Measurements from ENCODE around the gene SMURF1. TPM values are rescaled to one million over a fixed set of nuclear protein-coding genes. Genes with fewer than 3 reads are reported as not detected.

The SMURF1 gene
- 10 to 100 TPM; 17.8 to 23.4 (median 21.3) TPM for total RNA-seq (2021; fragmentation: NEBNext Ultra II Directional; extraction: Animal tissue kit (Norgen Biotek cat#: 25700))
- long read RNA-seq, partial matches to known transcripts, result 1 of 4 reads
- long read RNA-seq, other reads (novel, unspliced or antisense), result 3 of 4 reads

GRCh38 chr7:99143853-99144672, at the start of gene SMURF1:
Gene SMURF1, minus strand, starts transcription at chr7:99144108. Its CDS starts 328 bp downstream, at chr7:99143780.
- Mint-ChIP-seq H3K27ac (peak within 1 kb of the TSS; percentile 74), H3K9me3 (no peaks in the 10 kb centered on the region), H3K4me3 (peak within 1 kb of the TSS; percentile 97), H3K4me1 (ENCODE audit: low read depth) (peaks cover 37% of the 10 kb centered on the region), H3K27me3 (ENCODE audit: insufficient read depth) (peaks cover 3% of the 10 kb centered on the region), H3K36me3 (ENCODE audit: low read depth) (peaks cover 18% of the 10 kb centered on the region)
- DNase-seq, result peak; percentile 21
- TF ChIP-seq CTCF (IDR thresholded peaks at IDR 0.05), result no peak

GRCh38 chr7:99191869-99192596, 48.1 kb upstream of the SMURF1 start:
- TF ChIP-seq CTCF (IDR thresholded peaks at IDR 0.05), result no peak

GRCh38 chr7:99190359-99191009, 46.6 kb upstream of the SMURF1 start:
- Mint-ChIP-seq H3K27ac (no peak overlapping the region), H3K36me3 (ENCODE audit: low read depth) (no peaks in the 10 kb centered on the region), H3K27me3 (ENCODE audit: insufficient read depth) (peaks cover 9% of the 10 kb centered on the region), H3K9me3 (no peaks in the 10 kb centered on the region), H3K4me3 (no peak overlapping the region), H3K4me1 (ENCODE audit: low read depth) (peaks cover 11% of the 10 kb centered on the region)
- no peak for DNase-seq
- TF ChIP-seq CTCF (IDR thresholded peaks at IDR 0.05), result no peak

More at GRCh38 chr7:99191869-99192596, 48.1 kb upstream of the SMURF1 start:
- H3K27ac Mint-ChIP-seq, result no peak overlapping the region
- 0 out of 2 replicates have a peak, but pooled peaks cover 1% of the 10 kb centered on the region for H3K9me3 Mint-ChIP-seq
- no peak for DNase-seq
- no peaks in the 10 kb centered on the region for H3K36me3 Mint-ChIP-seq (ENCODE audit: low read depth)
- H3K4me3 Mint-ChIP-seq, result no peak overlapping the region
- peaks cover 24% of the 10 kb centered on the region for H3K4me1 Mint-ChIP-seq (ENCODE audit: low read depth)
- peaks cover 6% of the 10 kb centered on the region for H3K27me3 Mint-ChIP-seq (ENCODE audit: insufficient read depth)

- Mint-ChIP-seq H3K4me1 (ENCODE audit: low read depth) (peaks cover 8% of the 10 kb centered on the region), H3K9me3 (no peaks in the 10 kb centered on the region), H3K27ac (no peak overlapping the region), H3K27me3 (ENCODE audit: insufficient read depth) (peaks cover 7% of the 10 kb centered on the region), H3K4me3 (no peak overlapping the region), H3K36me3 (ENCODE audit: low read depth) (no peaks in the 10 kb centered on the region)
- DNase-seq, result no peak
- TF ChIP-seq CTCF (IDR thresholded peaks at IDR 0.05), result no peak
These were observed 45.3 kb upstream of the SMURF1 start for GRCh38 chr7:99189222-99189621.

- no peak for DNase-seq
- H3K9me3 Mint-ChIP-seq, result no peaks in the 10 kb centered on the region
- no peak overlapping the region for H3K27ac Mint-ChIP-seq
- TF ChIP-seq CTCF (IDR thresholded peaks at IDR 0.05), result no peak
- no peaks in the 10 kb centered on the region for H3K36me3 Mint-ChIP-seq (ENCODE audit: low read depth)
- H3K4me3 Mint-ChIP-seq, result no peak overlapping the region
- H3K27me3 Mint-ChIP-seq (ENCODE audit: insufficient read depth), result peaks cover 8% of the 10 kb centered on the region
- no peaks in the 10 kb centered on the region for H3K4me1 Mint-ChIP-seq (ENCODE audit: low read depth)
These were observed 44.3 kb upstream of the SMURF1 start for GRCh38 chr7:99188221-99188620.

Data from HFFc6 (cell line).